HepG2 (cell line): Measurements from ENCODE around the gene C16orf89. TPM values are rescaled to one million over a fixed set of nuclear protein-coding genes. Genes with fewer than 3 reads are reported as not detected.

Source experiments
- AKAP8 ChIP-seq: sonication (generic); formaldehyde crosslinking; IDR thresholded peaks from 2 replicates; pipeline ENCODE4 v1.5.1; 2020; ENCODE audit warnings: mild to moderate bottlenecking, missing genetic modification reagents
- DMTF1 ChIP-seq: sonication (generic); formaldehyde crosslinking; IDR thresholded peaks from 2 replicates; pipeline ENCODE4 v1.4.0; 2020; ENCODE audit warnings: mild to moderate bottlenecking, missing genetic modification reagents
- FOXO4 ChIP-seq: sonication (generic); formaldehyde crosslinking; conservative IDR thresholded peaks from 2 replicates; pipeline ENCODE4 v1.8.1; 2023; ENCODE audit warnings: missing genetic modification reagents
- MEIS1 ChIP-seq: sonication (generic); formaldehyde crosslinking; IDR thresholded peaks from 2 replicates; pipeline ENCODE4 v1.9.0; 2021; ENCODE audit warnings: mild to moderate bottlenecking, missing genetic modification reagents, moderate library complexity, borderline replicate concordance
- ZNF138 ChIP-seq: sonication (generic); formaldehyde crosslinking; IDR thresholded peaks from 2 replicates; pipeline ENCODE4 v1.5.0; 2020; ENCODE audit warnings: mild to moderate bottlenecking, low read depth, missing genetic modification reagents
- ZNF318 ChIP-seq: sonication (generic); formaldehyde crosslinking; IDR thresholded peaks from 2 replicates; pipeline ENCODE4 v1.4.0; 2020; ENCODE audit warnings: mild to moderate bottlenecking, missing genetic modification reagents
- ZNF570 ChIP-seq: sonication (generic); formaldehyde crosslinking; IDR thresholded peaks from 2 replicates; pipeline ENCODE4 v1.4.0; 2020; ENCODE audit warnings: mild to moderate bottlenecking, missing genetic modification reagents, borderline replicate concordance
- ZNF644 ChIP-seq: IDR thresholded peaks from 2 replicates; pipeline ENCODE4 v1.6.1; 2016; ENCODE audit warnings: low read depth
- ZNF761 ChIP-seq: sonication (generic); formaldehyde crosslinking; conservative IDR thresholded peaks from 2 replicates; pipeline ENCODE4 v1.4.0; 2020; ENCODE audit warnings: mild to moderate bottlenecking, missing genetic modification reagents
- ZZZ3 ChIP-seq: sonication (generic); formaldehyde crosslinking; IDR thresholded peaks from 2 replicates; pipeline ENCODE4 v1.4.0; 2020; ENCODE audit warnings: missing genetic modification reagents, mild to moderate bottlenecking, borderline replicate concordance
- polyA plus RNA-seq, 8 experiments: library from polyadenylated mRNA; depleted of rRNA in 3 of 8; stranded (reverse) in 7 of 8; unstranded in 1 of 8; fragments of >200 nt; fragmentation: Illumina TruSeq in 4 of 8; extraction: Trizol in 4 of 8; gene quantifications; 2 replicates each; pipeline versions ENCODE4 v1.2.1 to v1.2.3, GENCODE V29; 2011 to 2016; ENCODE audit warnings: low read depth in 4 of 8, missing spikeins in 1 of 8, mixed read lengths in 1 of 8; ENCODE audit not compliant: insufficient read depth in 1 of 8
- total RNA-seq, 5 experiments: library from RNA; depleted of rRNA; stranded (reverse); fragments of >200 nt; fragmentation: Illumina TruSeq; extraction: Trizol; gene quantifications; 2 replicates each; pipeline ENCODE4 v1.2.3, GENCODE V29; 2016; ENCODE audit warnings: low read depth in 1 of 5
- TF ChIP-seq, protein P1 (sequence below): sonication (generic); formaldehyde crosslinking; IDR thresholded peaks from 2 replicates; pipeline ENCODE4 v1.8.0; 2022; ENCODE audit warnings: missing genetic modification reagents, mild to moderate bottlenecking, moderate library complexity, borderline replicate concordance

The C16orf89 gene
- total and polyA plus RNA-seq, 2 of the 13 experiments (the other 11 are each of a cell fraction or from before 2014, with no cell fraction given): 1.9 to 3.4 TPM

GRCh38 chr16:5072334-5073278, 6.8 kb upstream of the C16orf89 start (continued):
- TF ChIP-seq ZNF318 (CRISPR knock-in tag): peak; percentile 59; the same call in 1 of the 2 replicates
- peak; percentile 3; the same call in 1 of the 2 replicates for TF ChIP-seq AKAP8 (CRISPR knock-in tag)
- TF ChIP-seq MEIS1 (CRISPR knock-in tag): peak; percentile 23; the same call in 1 of the 2 replicates
- TF ChIP-seq FOXO4 (CRISPR knock-in tag): no peak
- TF ChIP-seq ZNF570 (CRISPR knock-in tag): peak; percentile 87; the same call in 1 of the 2 replicates
- 0 out of 2 replicates have a peak, but pooled peaks have one; percentile 72 for TF ChIP-seq DMTF1
- 0 out of 2 replicates have a peak, but pooled peaks have one; percentile 40 for TF ChIP-seq ZZZ3 (CRISPR knock-in tag)
- TF ChIP-seq ZNF138 (CRISPR knock-in tag): no peak
- TF ChIP-seq ZNF644: no peak
- TF ChIP-seq, protein P1, sequence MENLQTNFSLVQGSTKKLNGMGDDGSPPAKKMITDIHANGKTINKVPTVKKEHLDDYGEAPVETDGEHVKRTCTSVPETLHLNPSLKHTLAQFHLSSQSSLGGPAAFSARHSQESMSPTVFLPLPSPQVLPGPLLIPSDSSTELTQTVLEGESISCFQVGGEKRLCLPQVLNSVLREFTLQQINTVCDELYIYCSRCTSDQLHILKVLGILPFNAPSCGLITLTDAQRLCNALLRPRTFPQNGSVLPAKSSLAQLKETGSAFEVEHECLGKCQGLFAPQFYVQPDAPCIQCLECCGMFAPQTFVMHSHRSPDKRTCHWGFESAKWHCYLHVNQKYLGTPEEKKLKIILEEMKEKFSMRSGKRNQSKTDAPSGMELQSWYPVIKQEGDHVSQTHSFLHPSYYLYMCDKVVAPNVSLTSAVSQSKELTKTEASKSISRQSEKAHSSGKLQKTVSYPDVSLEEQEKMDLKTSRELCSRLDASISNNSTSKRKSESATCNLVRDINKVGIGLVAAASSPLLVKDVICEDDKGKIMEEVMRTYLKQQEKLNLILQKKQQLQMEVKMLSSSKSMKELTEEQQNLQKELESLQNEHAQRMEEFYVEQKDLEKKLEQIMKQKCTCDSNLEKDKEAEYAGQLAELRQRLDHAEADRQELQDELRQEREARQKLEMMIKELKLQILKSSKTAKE (CRISPR knock-in tag): no peak
- TF ChIP-seq ZNF761 (CRISPR knock-in tag): 0 out of 2 replicates have a peak, but pooled peaks have one; percentile 34
